Prostate gland (tissue), 2 donors: ENCODE data around the gene STK25.

Experiments used
- POLR2A ChIP-seq: fragments of 450-650 bp; IDR thresholded peaks from one replicate; pipeline ENCODE4 v1.6.1; 2016; ENCODE audit warnings: antibody characterized with exemption, mild to moderate bottlenecking
- TF ChIP-seq, protein P1 (sequence below), 4 experiments: fragments of 200-600 bp in 2 of 4; fragments of 450-650 bp in 2 of 4; sonication (generic) in 2 of 4; IDR thresholded peaks; 1 replicate in 3 of 4; 2 replicates in 1 of 4; pipeline ENCODE4 v1.5.1; 2016 to 2019; ENCODE audit warnings: antibody characterized with exemption in 4 of 4, mild to moderate bottlenecking in 2 of 4, moderate library complexity in 2 of 4

DNA sequence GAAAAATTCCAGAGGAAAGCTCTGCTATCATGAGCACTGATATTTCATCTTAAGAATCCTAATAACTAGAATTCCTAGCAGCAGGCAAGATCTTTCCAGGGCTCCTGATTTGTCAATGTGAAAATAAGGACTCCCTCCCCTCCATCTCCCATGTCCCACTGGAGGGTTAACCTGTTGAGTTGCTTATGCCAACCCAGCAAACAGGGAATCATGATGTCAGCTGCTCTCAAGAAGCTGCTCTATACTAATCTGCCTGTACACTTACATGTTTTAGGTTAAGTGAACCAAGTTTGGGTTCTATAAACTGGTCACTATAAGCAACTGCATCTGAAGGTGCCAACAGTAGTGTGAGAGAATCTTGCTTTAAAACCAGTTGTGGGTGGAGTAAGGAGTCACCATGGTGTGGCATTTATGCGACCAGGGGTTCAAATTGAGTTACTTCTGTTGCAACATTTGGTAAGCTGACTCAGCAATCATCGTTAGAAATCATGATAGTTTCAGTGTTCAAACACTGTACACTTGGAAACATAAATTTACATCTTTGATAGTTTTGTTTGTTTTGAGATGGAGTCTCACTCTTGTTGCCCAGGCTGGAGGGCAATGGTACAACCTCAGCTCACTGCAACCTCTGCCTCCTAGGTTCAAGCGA lies 53.4 kb downstream of the STK25 start:
- TF ChIP-seq, protein P1, sequence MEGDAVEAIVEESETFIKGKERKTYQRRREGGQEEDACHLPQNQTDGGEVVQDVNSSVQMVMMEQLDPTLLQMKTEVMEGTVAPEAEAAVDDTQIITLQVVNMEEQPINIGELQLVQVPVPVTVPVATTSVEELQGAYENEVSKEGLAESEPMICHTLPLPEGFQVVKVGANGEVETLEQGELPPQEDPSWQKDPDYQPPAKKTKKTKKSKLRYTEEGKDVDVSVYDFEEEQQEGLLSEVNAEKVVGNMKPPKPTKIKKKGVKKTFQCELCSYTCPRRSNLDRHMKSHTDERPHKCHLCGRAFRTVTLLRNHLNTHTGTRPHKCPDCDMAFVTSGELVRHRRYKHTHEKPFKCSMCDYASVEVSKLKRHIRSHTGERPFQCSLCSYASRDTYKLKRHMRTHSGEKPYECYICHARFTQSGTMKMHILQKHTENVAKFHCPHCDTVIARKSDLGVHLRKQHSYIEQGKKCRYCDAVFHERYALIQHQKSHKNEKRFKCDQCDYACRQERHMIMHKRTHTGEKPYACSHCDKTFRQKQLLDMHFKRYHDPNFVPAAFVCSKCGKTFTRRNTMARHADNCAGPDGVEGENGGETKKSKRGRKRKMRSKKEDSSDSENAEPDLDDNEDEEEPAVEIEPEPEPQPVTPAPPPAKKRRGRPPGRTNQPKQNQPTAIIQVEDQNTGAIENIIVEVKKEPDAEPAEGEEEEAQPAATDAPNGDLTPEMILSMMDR (IDR thresholded peaks at IDR 0.05), result no peak
- TF ChIP-seq POLR2A, result no peak
